ENCODE results near the gene GRAMD4.
A peak's percentile ranks its signal among the peaks of the same experiment; 100 is the strongest.

Gene GRAMD4

GRCh38 chr22:46712288-46712687, 92.1 kb downstream of the GRAMD4 start:
- no peak for TF ChIP-seq CTCF (IDR thresholded peaks at IDR 0.05; ENCODE audit: low read depth, low read length)
- no peak for DNase-seq (ENCODE audit: extremely low read depth, low read depth)

GRCh38 chr22:46714550-46714949, 94.4 kb downstream of the GRAMD4 start:
- peak; percentile 53 for DNase-seq (ENCODE audit: extremely low read depth, low read depth)
- TF ChIP-seq CTCF (IDR thresholded peaks at IDR 0.05; ENCODE audit: low read depth, low read length), result no peak

GRCh38 chr22:46719921-46720320, 99.7 kb downstream of the GRAMD4 start:
- no peak for TF ChIP-seq CTCF (IDR thresholded peaks at IDR 0.05; ENCODE audit: low read depth, low read length)
- no peak for DNase-seq (ENCODE audit: extremely low read depth, low read depth)

GRCh38 chr22:46721501-46722085, 101.4 kb downstream of the GRAMD4 start:
- DNase-seq (ENCODE audit: extremely low read depth, low read depth), result no peak
- no peak for TF ChIP-seq CTCF (IDR thresholded peaks at IDR 0.05; ENCODE audit: low read depth, low read length)

DNA sequence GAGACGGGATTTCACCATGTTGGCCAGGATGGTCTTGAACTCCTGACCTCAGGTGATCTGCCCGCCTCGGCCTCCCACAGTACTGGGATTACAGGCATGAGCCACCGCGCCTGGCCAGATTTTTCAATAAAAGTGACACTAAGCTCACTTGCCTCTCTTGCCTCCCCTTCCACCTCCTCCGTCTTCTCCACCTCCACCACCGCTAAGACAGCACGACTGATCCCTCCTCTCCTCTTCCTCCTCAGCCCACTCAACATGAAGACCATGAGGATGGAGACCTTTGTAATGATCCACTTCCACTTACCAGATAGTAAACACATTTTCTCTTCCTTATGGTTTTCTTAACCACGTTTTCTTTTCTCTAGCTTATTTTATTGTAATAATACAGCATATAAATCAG, 103.7 kb downstream of the GRAMD4 start:
- DNase-seq (ENCODE audit: extremely low read depth, low read depth), result no peak
- no peak for TF ChIP-seq CTCF (IDR thresholded peaks at IDR 0.05; ENCODE audit: low read depth, low read length)

GRCh38 chr22:46725096-46725495, 104.9 kb downstream of the GRAMD4 start:
- TF ChIP-seq CTCF (IDR thresholded peaks at IDR 0.05; ENCODE audit: low read depth, low read length), result no peak

GRCh38 chr22:46726066-46726985, 106.1 kb downstream of the GRAMD4 start:
- no peak for TF ChIP-seq CTCF (IDR thresholded peaks at IDR 0.05; ENCODE audit: low read depth, low read length)
- peak; percentile 44 for DNase-seq (ENCODE audit: extremely low read depth, low read depth)

More at GRCh38 chr22:46725096-46725495, 104.9 kb downstream of the GRAMD4 start:
- no peak for DNase-seq (ENCODE audit: extremely low read depth, low read depth)
